SK-N-MC (cell line): ENCODE data around the gene LMF1.
"Not testable (repeated sequence)": the region's sequence is repeated elsewhere in the genome, so short reads cannot be mapped to it uniquely, and the experiment has no call there.

ENCODE experiments used
- FOXP2 ChIP-seq: optimal IDR thresholded peaks from 2 replicates; pipeline ENCODE3; 2011; ENCODE audit warnings: mild to moderate bottlenecking, moderate library complexity; ENCODE audit not compliant: insufficient read depth; ENCODE audit errors: extremely low read length, control extremely low read depth
- POLR2AphosphoS5 ChIP-seq: IDR thresholded peaks from 2 replicates; pipeline ENCODE4 v1.6.1; 2012; ENCODE audit warnings: mild to moderate bottlenecking, low read depth, low read length, borderline replicate concordance

DNA sequence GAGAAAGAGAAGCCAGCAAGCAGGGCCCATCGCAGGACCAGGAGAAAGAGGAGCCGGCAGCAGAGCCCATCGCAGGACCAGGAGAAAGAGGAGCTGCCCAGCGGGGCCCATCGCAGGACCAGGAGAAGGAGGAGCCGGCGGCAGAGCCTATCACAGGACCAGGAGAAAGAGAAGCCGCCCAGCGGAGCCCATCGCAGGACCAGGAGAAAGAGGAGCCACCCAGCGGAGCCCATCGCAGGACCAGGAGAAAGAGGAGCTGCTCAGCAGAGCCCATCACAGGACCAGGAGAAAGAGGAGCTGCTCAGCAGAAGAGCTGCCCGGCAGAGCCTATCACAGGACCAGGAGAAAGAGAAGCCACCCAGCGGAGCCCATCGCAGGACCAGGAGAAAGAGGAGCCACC, 88.1 kb downstream of the LMF1 start:
- not testable (repeated sequence) for TF ChIP-seq FOXP2, POLR2AphosphoS5
